Ovary (tissue), 9 donors: ENCODE results near the gene MBD3L5. TPM values are rescaled to one million over a fixed set of nuclear protein-coding genes. Genes with fewer than 3 reads are reported as not detected.

Experiments
- DNase-seq, 5 donors: peaks; one replicate each; pipeline ENCODE4 v3.0.0-alpha.2; 2019 to 2020
- H3K27ac ChIP-seq, 2 donors: fragments of 200-600 bp; one replicate each; pipeline versions ENCODE4 v1.5.1 to v1.8.0; 2019 to 2022
- H3K27me3 ChIP-seq: fragments of 200-600 bp; one replicate; pipeline ENCODE4 v1.8.0; 2022
- H3K36me3 ChIP-seq: fragments of 200-600 bp; sonication (generic); one replicate; pipeline ENCODE4 v1.5.1; 2019
- H3K4me1 ChIP-seq: one replicate; pipeline ENCODE4 v1.8.1; 2013; ENCODE audit warnings: mild to moderate bottlenecking, moderate library complexity; ENCODE audit not compliant: insufficient read depth
- H3K4me3 ChIP-seq: fragments of 200-600 bp; sonication (generic); one replicate; pipeline ENCODE4 v1.5.1; 2017
- H3K9me3 ChIP-seq, 2 donors: fragments of 200-600 bp in 1 of 2; sonication (generic) in 1 of 2; one replicate each; pipeline versions ENCODE4 v1.5.1 to v1.8.1; 2013 to 2019; ENCODE audit warnings: mild to moderate bottlenecking in 1 of 2, moderate library complexity in 1 of 2
- CTCF ChIP-seq, 3 donors: fragments of 450-650 bp in 2 of 3; fragments of 200-600 bp in 1 of 3; IDR thresholded peaks; one replicate each; pipeline versions ENCODE4 v1.5.1 to v1.8.0; 2016 to 2022; ENCODE audit warnings: antibody characterized with exemption in 3 of 3, mild to moderate bottlenecking in 1 of 3
- EP300 ChIP-seq: sonication (generic); formaldehyde crosslinking; IDR thresholded peaks from one replicate; pipeline ENCODE4 v1.6.1; 2017; ENCODE audit warnings: antibody characterized with exemption
- POLR2A ChIP-seq: fragments of 450-650 bp; IDR thresholded peaks from one replicate; pipeline ENCODE4 v1.6.1; 2017; ENCODE audit warnings: antibody characterized with exemption, mild to moderate bottlenecking, moderate library complexity
- WGBS, 3 donors: extraction: QIAGEN DNeasy Blood & Tissue Kit in 1 of 3; methylation state at CpG; one replicate each; pipeline versions ENCODE4 v1.1.5 to v1.1.7; 2013 to 2017; 5-methylcytosine and 5-hydroxymethylcytosine counted together
- intact Hi-C, 4 donors: fragments of 100-400 bp; cut with DNase I; formaldehyde crosslinking; loops; one replicate each; pipeline versions ENCODE4 v1.11.0 to v1.15.1; 2022 to 2023
- polyA plus RNA-seq, 2 donors: library from polyadenylated mRNA; stranded (reverse); fragments of 200-250 nt in 1 of 2; fragments of 350-450 nt in 1 of 2; fragmentation: Illumina TruSeq in 1 of 2; extraction: RNeasy Lipid Tissue Mini Kit (QIAGEN cat#74804) in 1 of 2; gene quantifications; one replicate each; pipeline ENCODE4 v1.2.3, GENCODE V29; 2013 to 2014
- total RNA-seq, 7 donors: library from RNA; depleted of rRNA in 2 of 7; stranded (reverse); fragments of >200 nt in 2 of 7; fragmentation: NEBNext Ultra II Directional in 3 of 7; extraction: Animal tissue kit (Norgen Biotek cat#: 25700) in 3 of 7; gene quantifications; one replicate each; pipeline versions ENCODE4 v1.1.0 to v1.2.4, GENCODE V29; 2016 to 2023
- donor health status: DM: no; HTN: no; CAD: no; lungs with moderate emphysema.
- donor health status: DM: no; HTN: no; CAD: no.
- donor health status: Bipolar disorder and iron deficiency.
- donor health status: DM: yes; HTN: yes; CAD: no.
- donor health status: DM: no; HTN: no; CAD: no.
- donor health status: DM: yes; HTN: yes; CAD: no.

MBD3L5 gene
- total and polyA plus RNA-seq, 9 donors: not detected

GRCh38 chr19:6996810-6997209, 33.6 kb upstream of the MBD3L5 start:
- TF ChIP-seq EP300: no peak
- no peak for TF ChIP-seq CTCF (IDR thresholded peaks at IDR 0.05)
- TF ChIP-seq POLR2A: no peak

GRCh38 chr19:6997679-6998445, 32.5 kb upstream of the MBD3L5 start:
- Histone ChIP-seq H3K4me1 (no peaks in the 10 kb centered on the region), H3K36me3 (no peaks in the 10 kb centered on the region), H3K27me3 (no peaks in the 10 kb centered on the region), H3K9me3 (peaks cover 0 to 4% of the 10 kb centered on the region in 2 donors), H3K4me3 (no peak overlapping the region), H3K27ac (no peak overlapping the region)
- DNase-seq: no peak
- intact Hi-C loops: no loop called here
- 83 to 87% (median 86%) methylated on average over 15 of the region's 15 CpGs for WGBS, 3 donors
- TF ChIP-seq POLR2A: no peak
- TF ChIP-seq CTCF (IDR thresholded peaks at IDR 0.05): no peak
- no peak for TF ChIP-seq EP300

More at GRCh38 chr19:6996810-6997209, 33.6 kb upstream of the MBD3L5 start:
- no peak overlapping the region for H3K27ac ChIP-seq
- intact Hi-C loops: no loop called here
- no peak overlapping the region for H3K4me3 ChIP-seq
- WGBS, 3 donors: 63 to 65% (median 64%) methylated on average over 4 of the region's 4 CpGs
- H3K9me3 ChIP-seq: peaks cover 0 to 4% of the 10 kb centered on the region in 2 donors
- DNase-seq: no peak
- no peaks in the 10 kb centered on the region for H3K27me3 ChIP-seq
- H3K36me3 ChIP-seq: no peaks in the 10 kb centered on the region
- no peaks in the 10 kb centered on the region for H3K4me1 ChIP-seq

DNA sequence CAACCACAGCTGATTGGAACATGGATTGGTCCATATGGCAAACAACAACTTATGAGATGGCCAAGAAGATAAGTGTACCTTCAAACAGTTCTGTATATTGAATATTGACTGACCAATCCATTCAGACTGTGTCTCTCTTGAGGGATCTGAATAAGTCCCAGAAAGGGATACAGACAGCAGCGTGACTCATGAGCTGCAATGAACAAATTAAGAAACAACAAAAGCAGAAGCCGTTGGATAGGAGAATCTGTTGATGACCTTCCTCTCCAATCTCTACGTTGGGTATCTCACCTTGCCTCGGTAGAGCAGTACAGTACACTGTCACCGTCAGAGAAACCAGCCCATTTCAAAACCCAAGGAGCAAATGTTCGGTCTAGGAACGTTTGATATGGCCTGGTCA, 30.4 kb upstream of the MBD3L5 start:
- DNase-seq: no peak
- no peaks in the 10 kb centered on the region for H3K4me1 ChIP-seq
- H3K4me3 ChIP-seq: no peak overlapping the region
- TF ChIP-seq CTCF (IDR thresholded peaks at IDR 0.05) (no peak), EP300 (no peak), POLR2A (no peak)
- H3K27ac ChIP-seq: no peak overlapping the region
- intact Hi-C loops: no loop called here
- no peaks in the 10 kb centered on the region for H3K36me3 ChIP-seq
- 68 to 76% (median 70%) methylated on average over 7 of the region's 7 CpGs for WGBS, 3 donors
- H3K9me3 ChIP-seq: peaks cover 0 to 3% of the 10 kb centered on the region in 2 donors
- no peaks in the 10 kb centered on the region for H3K27me3 ChIP-seq

- H3K36me3 ChIP-seq: no peaks in the 10 kb centered on the region
- H3K4me3 ChIP-seq: no peak overlapping the region
- TF ChIP-seq CTCF (IDR thresholded peaks at IDR 0.05): no peak
- TF ChIP-seq POLR2A: no peak
- TF ChIP-seq EP300: no peak
- no peaks in the 10 kb centered on the region for H3K4me1 ChIP-seq
- no peaks in the 10 kb centered on the region for H3K27me3 ChIP-seq
- intact Hi-C loops: no loop called here
- H3K9me3 ChIP-seq: no peaks in the 10 kb centered on the region
- no peak for DNase-seq
- no peak overlapping the region for H3K27ac ChIP-seq
- 58 to 68% (median 61%) methylated on average over 3 of the region's 3 CpGs for WGBS, 3 donors
These were observed 30.0 kb upstream of the MBD3L5 start for GRCh38 chr19:7000333-7000732.
